Keratinocyte (primary cell): ENCODE data around the gene HLA-DQA1. TPM values are rescaled to one million over a fixed set of nuclear protein-coding genes. Genes with fewer than 3 reads are reported as not detected.

ENCODE experiments used
- DNase-seq: peaks from one replicate; pipeline ENCODE4 v3.0.0-alpha.2; 2011; ENCODE audit warnings: low read depth, missing footprints, low spot score
- FAIRE-seq: peaks from 2 replicates; lab custom pipeline; 2011; peaks lifted over from hg19 to GRCh38; lab: Jason Lieb, UNC
- H2AFZ ChIP-seq: 2 replicates; pipeline ENCODE4 v1.6.0; 2012; ENCODE audit warnings: low read length, control low read depth, inconsistent platforms; ENCODE audit not compliant: control insufficient read depth
- H3K27ac ChIP-seq: 2 replicates; pipeline ENCODE4 v1.5.1; 2011; ENCODE audit warnings: low read length; ENCODE audit not compliant: control insufficient read depth, insufficient read depth
- H3K27me3 ChIP-seq: 3 replicates; pipeline ENCODE4 v1.6.0; 2011; ENCODE audit warnings: low read length; ENCODE audit not compliant: control insufficient read depth, insufficient read depth; ENCODE audit errors: extremely low read depth
- H3K36me3 ChIP-seq, 2 experiments: 2 replicates in 1 of 2; 3 replicates in 1 of 2; pipeline ENCODE4 v1.5.1; 2011; ENCODE audit warnings: low read length in 2 of 2, mild to moderate bottlenecking in 1 of 2; ENCODE audit not compliant: control insufficient read depth in 2 of 2, insufficient read depth in 2 of 2; ENCODE audit errors: extremely low read depth in 1 of 2
- H3K4me1 ChIP-seq: 3 replicates; pipeline ENCODE4 v1.5.1; 2011; ENCODE audit warnings: low read length; ENCODE audit not compliant: control insufficient read depth, insufficient read depth; ENCODE audit errors: extremely low read depth
- H3K4me2 ChIP-seq: 3 replicates; pipeline ENCODE4 v1.6.0; 2011; ENCODE audit warnings: low read depth, low read length; ENCODE audit not compliant: control insufficient read depth, insufficient read depth; ENCODE audit errors: extremely low read depth
- H3K4me3 ChIP-seq, 3 experiments: fragments of 200-600 bp in 1 of 3; sonication (generic) in 1 of 3; 2 replicates in 2 of 3; 3 replicates in 1 of 3; pipeline ENCODE4 v1.5.1; 2011 to 2016; ENCODE audit warnings: low read length in 3 of 3, mild to moderate bottlenecking in 3 of 3, control low read depth in 2 of 3, inconsistent platforms in 1 of 3, low read depth in 1 of 3, mixed read lengths in 1 of 3, mixed run types in 1 of 3, moderate library complexity in 1 of 3; ENCODE audit not compliant: control insufficient read depth in 2 of 3, insufficient read depth in 2 of 3; ENCODE audit errors: extremely low read depth in 1 of 3
- H3K79me2 ChIP-seq: 2 replicates; pipeline ENCODE4 v1.6.0; 2012; ENCODE audit warnings: low read length; ENCODE audit not compliant: control insufficient read depth, insufficient read depth
- H3K9ac ChIP-seq: 3 replicates; pipeline ENCODE4 v1.6.0; 2011; ENCODE audit warnings: low read length; ENCODE audit not compliant: control insufficient read depth, insufficient read depth; ENCODE audit errors: extremely low read depth
- H3K9me1 ChIP-seq: 3 replicates; pipeline ENCODE4 v1.6.0; 2011; ENCODE audit warnings: low read length; ENCODE audit not compliant: control insufficient read depth, insufficient read depth; ENCODE audit errors: extremely low read depth
- H3K9me3 ChIP-seq: 2 replicates; pipeline ENCODE4 v1.5.1; 2012; ENCODE audit warnings: low read depth, low read length; ENCODE audit not compliant: control insufficient read depth
- H4K20me1 ChIP-seq: 3 replicates; pipeline ENCODE4 v1.6.0; 2011; ENCODE audit warnings: low read length; ENCODE audit not compliant: control insufficient read depth, insufficient read depth; ENCODE audit errors: extremely low read depth
- CTCF ChIP-seq, 3 experiments: IDR thresholded peaks in 1 of 3; conservative IDR thresholded peaks in 1 of 3; optimal IDR thresholded peaks in 1 of 3; 2 replicates in 2 of 3; 3 replicates in 1 of 3; pipeline versions ENCODE3 to v1.5.1; 2011; ENCODE audit warnings: low read length in 3 of 3, mild to moderate bottlenecking in 3 of 3, moderate library complexity in 2 of 3, control low read depth in 1 of 3, inconsistent platforms in 1 of 3; ENCODE audit not compliant: insufficient read depth in 2 of 3; ENCODE audit errors: extremely low read depth in 1 of 3
- EZH2 ChIP-seq: IDR thresholded peaks from one replicate; pipeline ENCODE4 v1.6.1; 2012; ENCODE audit warnings: inconsistent platforms, mild to moderate bottlenecking, low read length, moderate library complexity
- dilution Hi-C: fragments of 300-500 bp; cut with MboI; formaldehyde crosslinking; loops from one replicate; pipeline ENCODE4 v1.7.0; 2020; ENCODE audit warnings: low sequenced_read_pairs; ENCODE audit not compliant: extremely low pct_ligation_motif_present
- polyA plus RNA-seq, 5 experiments: library from polyadenylated mRNA; depleted of rRNA in 3 of 5; stranded (reverse) in 3 of 5; stranded (forward) in 1 of 5; unstranded in 1 of 5; fragments of >200 nt; gene quantifications; 1 replicate in 1 of 5; 2 replicates in 3 of 5; 3 replicates in 1 of 5; pipeline versions ENCODE4 v1.2.1 to v1.2.3, GENCODE V29; 2011 to 2012; ENCODE audit warnings: missing spikeins in 2 of 5, low read depth in 1 of 5, low replicate concordance in 1 of 5

The HLA-DQA1 gene
- polyA plus RNA-seq, 1 donor (not counting 4 experiments of a cell fraction or from before 2014, with no cell fraction given), result not detected

GRCh38 chr6:32635526-32636123 lies 1.6 kb upstream of the HLA-DQA1 start:
- H4K20me1 ChIP-seq, result no peaks in the 10 kb centered on the region
- H3K27me3 ChIP-seq, result peaks cover 4% of the 10 kb centered on the region
- H3K9me3 ChIP-seq, result no peaks in the 10 kb centered on the region
- H3K27ac ChIP-seq, result no peak overlapping the region
- no peaks in the 10 kb centered on the region for H3K4me1 ChIP-seq
- DNase-seq (no peak), FAIRE-seq (no peak)
- H3K4me2 ChIP-seq, result no peak overlapping the region
- no peak overlapping the region for H3K9ac ChIP-seq
- dilution Hi-C loops, result no loop called here
- TF ChIP-seq EZH2 (no peak), CTCF (optimal IDR thresholded peaks at IDR 0.05 in 1 of 3, IDR thresholded peaks at IDR 0.05 in 1 of 3, conservative IDR thresholded peaks at IDR 0.05 in 1 of 3; ENCODE audit: extremely low read depth in 1 of 3, insufficient read depth in 2 of 3, low read length in 3 of 3) (no peak)
- H2AFZ ChIP-seq, result no peak overlapping the region
- H3K36me3 ChIP-seq, result no peaks in the 10 kb centered on the region
- H3K79me2 ChIP-seq, result no peaks in the 10 kb centered on the region
- H3K9me1 ChIP-seq, result no peaks in the 10 kb centered on the region
- no peak overlapping the region for H3K4me3 ChIP-seq

GRCh38 chr6:32637883-32638282 lies 677 bp downstream of the HLA-DQA1 start:
- Histone ChIP-seq H3K27ac (no peak overlapping the region), H3K9me3 (no peaks in the 10 kb centered on the region), H3K27me3 (peaks cover 4% of the 10 kb centered on the region), H3K79me2 (no peaks in the 10 kb centered on the region), H3K9ac (no peak overlapping the region), H3K9me1 (no peaks in the 10 kb centered on the region), H3K36me3 (no peaks in the 10 kb centered on the region), H3K4me1 (no peaks in the 10 kb centered on the region), H3K4me3 (no peak overlapping the region), H4K20me1 (no peaks in the 10 kb centered on the region), H3K4me2 (no peak overlapping the region), H2AFZ (no peak overlapping the region)
- TF ChIP-seq EZH2 (no peak), CTCF (optimal IDR thresholded peaks at IDR 0.05 in 1 of 3, IDR thresholded peaks at IDR 0.05 in 1 of 3, conservative IDR thresholded peaks at IDR 0.05 in 1 of 3; ENCODE audit: extremely low read depth in 1 of 3, insufficient read depth in 2 of 3, low read length in 3 of 3) (no peak)
- dilution Hi-C loops, result no loop called here
- no peak for FAIRE-seq
- no peak for DNase-seq
